BLaER1 treated with 17β-estradiol and CSF1 and Interleukin-3, amounts not matched to agents 10 nM and 100 nM (cell line): ENCODE results near the gene CDK5.
A peak's percentile ranks its signal among the peaks of the same experiment; 100 is the strongest.

Source experiments
- H3K27ac ChIP-seq, 11 experiments: shearing (Covaris generic); formaldehyde crosslinking; 2 replicates each; pipeline ENCODE4 v1.8.1; 2022
- H3K27me3 ChIP-seq, 11 experiments: shearing (Covaris generic); formaldehyde crosslinking; 2 replicates each; pipeline ENCODE4 v1.8.1; 2022
- H3K36me3 ChIP-seq, 11 experiments: shearing (Covaris generic); formaldehyde crosslinking; 2 replicates each; pipeline ENCODE4 v1.8.1; 2022
- H3K4me1 ChIP-seq, 10 experiments: shearing (Covaris generic); formaldehyde crosslinking; 2 replicates each; pipeline ENCODE4 v1.8.1; 2022
- H3K4me2 ChIP-seq, 11 experiments: shearing (Covaris generic); formaldehyde crosslinking; 2 replicates each; pipeline ENCODE4 v1.8.1; 2022
- H3K4me3 ChIP-seq, 10 experiments: shearing (Covaris generic); formaldehyde crosslinking; 2 replicates each; pipeline ENCODE4 v1.8.1; 2022
- H3K9ac ChIP-seq, 11 experiments: shearing (Covaris generic); formaldehyde crosslinking; 2 replicates each; pipeline ENCODE4 v1.8.1; 2022
- H3K9me3 ChIP-seq, 11 experiments: shearing (Covaris generic); formaldehyde crosslinking; replicated peaks in 1 of 11; 2 replicates each; pipeline ENCODE4 v1.8.1; 2022
- H4K20me1 ChIP-seq, 11 experiments: shearing (Covaris generic); formaldehyde crosslinking; 2 replicates each; pipeline ENCODE4 v1.8.1; 2022
- Cebpa-rat ChIP-seq, 11 experiments: shearing (Covaris generic); IDR thresholded peaks; 2 replicates each; pipeline ENCODE4 v1.8.1; 2022

The CDK5 gene

GRCh38 chr7:151080067-151080521 is 22.4 kb upstream of the CDK5 start:
- Histone ChIP-seq H4K20me1 (peaks cover 5 to 63% (median 49%) of the 10 kb centered on the region in 11 experiments; a peak in 21 of 22 replicates), H3K4me3 (peak overlapping the region; percentile 81 to 98 (median 86)), H3K27me3 (peaks cover 0 to 16% (median 15%) of the 10 kb centered on the region in 11 experiments; a peak in 18 of 22 replicates), H3K4me2 (peak overlapping the region; percentile 95 to 100 (median 99)), H3K9ac (peak overlapping the region; percentile 90 to 99 (median 97)), H3K27ac (peak overlapping the region; percentile 82 to 98 (median 93)), H3K4me1 (peaks cover 56 to 68% (median 63%) of the 10 kb centered on the region in 10 experiments), H3K9me3 (no peaks in the 10 kb centered on the region), H3K36me3 (peaks cover 22 to 45% (median 32%) of the 10 kb centered on the region in 11 experiments)
- no peak for TF ChIP-seq Cebpa-rat (IDR thresholded peaks at IDR 0.05)

- Histone ChIP-seq H3K4me1 (peaks cover 53 to 61% (median 56%) of the 10 kb centered on the region in 10 experiments), H3K27ac (peak overlapping the region in 10 of 11 experiments; percentile 84 to 98 (median 94); a peak in 19 of 22 replicates), H3K36me3 (peaks cover 29 to 53% (median 39%) of the 10 kb centered on the region in 11 experiments), H4K20me1 (peaks cover 5 to 71% (median 57%) of the 10 kb centered on the region in 11 experiments; a peak in 21 of 22 replicates), H3K4me2 (peak overlapping the region; percentile 95 to 100 (median 99)), H3K27me3 (peaks cover 0 to 9% (median 7%) of the 10 kb centered on the region in 11 experiments; a peak in 14 of 22 replicates), H3K4me3 (peak overlapping the region; percentile 81 to 98 (median 86)), H3K9ac (peak overlapping the region; percentile 90 to 99 (median 97)), H3K9me3 (no peaks in the 10 kb centered on the region)
- TF ChIP-seq Cebpa-rat (IDR thresholded peaks at IDR 0.05), result no peak
These were observed 21.7 kb upstream of the CDK5 start for GRCh38 chr7:151079199-151079910.

GRCh38 chr7:151078233-151079040 is 20.7 kb upstream of the CDK5 start:
- H3K27me3 ChIP-seq, result no peaks in the 10 kb centered on the region
- H3K9ac ChIP-seq, result peak overlapping the region; percentile 90 to 99 (median 97); a peak in 21 of 22 replicates
- H3K4me3 ChIP-seq, result peak overlapping the region in 8 of 10 experiments; percentile 14 to 98 (median 86); a peak in 12 of 20 replicates
- peaks cover 5 to 75% (median 62%) of the 10 kb centered on the region in 11 experiments; a peak in 21 of 22 replicates for H4K20me1 ChIP-seq
- peaks cover 38 to 62% (median 49%) of the 10 kb centered on the region in 11 experiments for H3K36me3 ChIP-seq
- peak overlapping the region; percentile 95 to 100 (median 99) for H3K4me2 ChIP-seq
- no peak for TF ChIP-seq Cebpa-rat (IDR thresholded peaks at IDR 0.05)
- H3K4me1 ChIP-seq, result peaks cover 44 to 53% (median 48%) of the 10 kb centered on the region in 10 experiments
- peak overlapping the region in 5 of 11 experiments; percentile 2 to 96 (median 6); a peak in 5 of 22 replicates for H3K27ac ChIP-seq
- no peaks in the 10 kb centered on the region for H3K9me3 ChIP-seq

GRCh38 chr7:151077705-151078232 is 20.1 kb upstream of the CDK5 start:
- TF ChIP-seq Cebpa-rat (IDR thresholded peaks at IDR 0.05), result no peak
- Histone ChIP-seq H3K4me1 (peaks cover 43 to 52% (median 48%) of the 10 kb centered on the region in 10 experiments), H3K36me3 (peaks cover 45 to 69% (median 55%) of the 10 kb centered on the region in 11 experiments), H3K9me3 (no peaks in the 10 kb centered on the region), H3K4me3 (no peak overlapping the region), H3K9ac (peak overlapping the region in 9 of 11 experiments; percentile 9 to 99 (median 96); a peak in 10 of 22 replicates), H3K27ac (peak overlapping the region in 4 of 11 experiments; percentile 4 to 96 (median 22); a peak in 4 of 22 replicates), H3K27me3 (no peaks in the 10 kb centered on the region), H4K20me1 (peaks cover 5 to 77% (median 65%) of the 10 kb centered on the region in 11 experiments; a peak in 21 of 22 replicates), H3K4me2 (peak overlapping the region; percentile 95 to 100 (median 99); a peak in 21 of 22 replicates)

- peak overlapping the region in 5 of 11 experiments; percentile 9 to 93 (median 45); a peak in 5 of 22 replicates for H3K9ac ChIP-seq
- no peaks in the 10 kb centered on the region for H3K9me3 ChIP-seq
- H3K4me1 ChIP-seq, result peaks cover 37 to 47% (median 42%) of the 10 kb centered on the region in 10 experiments
- H3K4me2 ChIP-seq, result peak overlapping the region in 6 of 11 experiments; percentile 95 to 100 (median 100); a peak in 8 of 22 replicates
- peak overlapping the region in 1 of 11 experiments; percentile 39; a peak in 2 of 22 replicates for H3K27ac ChIP-seq
- H4K20me1 ChIP-seq, result peaks cover 5 to 84% (median 66%) of the 10 kb centered on the region in 11 experiments; a peak in 21 of 22 replicates
- H3K4me3 ChIP-seq, result no peak overlapping the region
- no peak for TF ChIP-seq Cebpa-rat (IDR thresholded peaks at IDR 0.05)
- H3K27me3 ChIP-seq, result no peaks in the 10 kb centered on the region
- peaks cover 52 to 75% (median 62%) of the 10 kb centered on the region in 11 experiments for H3K36me3 ChIP-seq
These were observed 19.4 kb upstream of the CDK5 start for GRCh38 chr7:151076863-151077704.

GRCh38 chr7:151075978-151076426 is 18.3 kb upstream of the CDK5 start:
- no peak for TF ChIP-seq Cebpa-rat (IDR thresholded peaks at IDR 0.05)
- Histone ChIP-seq H3K27me3 (no peaks in the 10 kb centered on the region), H3K27ac (no peak overlapping the region), H3K4me3 (no peak overlapping the region), H3K4me1 (peaks cover 26 to 36% (median 31%) of the 10 kb centered on the region in 10 experiments), H3K4me2 (no peak overlapping the region), H4K20me1 (peaks cover 5 to 91% (median 62%) of the 10 kb centered on the region in 11 experiments; a peak in 21 of 22 replicates), H3K36me3 (peaks cover 62 to 80% (median 69%) of the 10 kb centered on the region in 11 experiments), H3K9ac (no peak overlapping the region; a peak in 1 of 22 replicates), H3K9me3 (no peaks in the 10 kb centered on the region)

- no peaks in the 10 kb centered on the region for H3K9me3 ChIP-seq
- no peak overlapping the region for H3K4me2 ChIP-seq
- peak overlapping the region in 1 of 11 experiments; percentile 23; a peak in 1 of 22 replicates for H3K9ac ChIP-seq
- H4K20me1 ChIP-seq, result peaks cover 5 to 95% (median 65%) of the 10 kb centered on the region in 11 experiments; a peak in 21 of 22 replicates
- H3K4me1 ChIP-seq, result peaks cover 24 to 35% (median 29%) of the 10 kb centered on the region in 10 experiments
- H3K4me3 ChIP-seq, result no peak overlapping the region
- H3K27me3 ChIP-seq, result no peaks in the 10 kb centered on the region
- no peak overlapping the region for H3K27ac ChIP-seq
- H3K36me3 ChIP-seq, result peaks cover 66 to 84% (median 73%) of the 10 kb centered on the region in 11 experiments
- TF ChIP-seq Cebpa-rat (IDR thresholded peaks at IDR 0.05), result no peak
These were observed 17.9 kb upstream of the CDK5 start for GRCh38 chr7:151075662-151075971.
